Cortex of kidney (tissue), 1 donor: ENCODE data around the gene UBE2I.
"Not testable (repeated sequence)": the region's sequence is repeated elsewhere in the genome, so short reads cannot be mapped to it uniquely, and the experiment has no call there.

Experiments used
- DNase-seq: peaks from one replicate; lab custom pipeline; 2025; lab: John Stamatoyannopoulos, UW

Gene UBE2I

DNA sequence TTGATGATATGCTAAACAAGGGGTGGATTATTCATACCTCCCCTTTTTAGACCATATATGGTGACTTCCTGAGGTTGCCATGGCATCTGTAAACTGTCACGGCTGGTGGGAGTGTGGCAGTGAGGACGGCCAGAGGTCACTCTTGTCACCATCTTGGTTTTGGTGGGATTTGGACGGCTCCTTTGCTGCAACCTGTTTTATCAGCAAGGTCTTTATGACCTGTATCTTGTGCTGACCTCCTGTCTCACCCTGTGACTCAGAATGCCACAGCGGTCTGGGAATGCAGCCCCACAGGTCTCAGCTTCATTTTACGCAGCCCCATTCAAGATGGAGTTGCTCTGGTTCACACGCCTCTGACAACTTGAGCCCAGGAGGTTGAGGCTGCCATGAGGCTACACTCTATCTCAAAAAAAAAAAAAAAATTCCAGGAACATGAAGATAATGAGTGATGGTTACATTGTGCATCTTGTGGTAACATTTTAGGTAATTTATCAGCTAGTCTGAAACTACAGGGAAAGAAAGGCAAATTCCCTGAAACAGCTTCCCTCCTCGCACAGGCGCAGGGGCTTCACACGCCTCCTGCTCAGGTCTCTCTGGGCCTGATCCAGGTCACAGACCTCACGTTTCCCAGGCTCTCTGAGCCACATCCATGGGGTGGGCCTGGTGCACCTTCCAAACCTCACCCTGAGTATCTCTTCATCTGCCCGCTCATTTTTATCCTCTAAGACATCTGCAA lies 15.3 kb upstream of the UBE2I start:
- no peak for DNase-seq

DNA sequence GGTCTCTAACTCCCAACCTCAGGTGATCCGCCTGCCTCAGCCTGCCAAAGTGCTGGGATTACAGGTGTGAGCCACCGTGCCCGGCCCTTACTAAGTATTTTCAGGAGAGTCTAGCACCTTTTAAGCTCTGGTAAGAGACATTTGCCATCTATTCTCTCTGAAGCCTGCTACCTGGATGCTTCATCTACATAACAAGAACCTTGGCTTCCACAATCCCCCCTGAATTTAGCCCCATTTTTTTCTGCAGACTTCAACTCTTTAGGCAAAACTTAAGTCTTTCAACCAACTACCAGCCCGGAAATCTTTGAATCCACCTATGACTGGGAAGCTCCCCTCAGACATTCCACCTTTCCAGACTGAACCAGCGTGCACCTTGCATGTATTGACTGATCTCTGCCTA lies 14.0 kb upstream of the UBE2I start:
- no peak for DNase-seq

GRCh38 chr16:1296688-1297017 lies 12.8 kb upstream of the UBE2I start:
- DNase-seq, result not testable (repeated sequence)

- DNase-seq, result no peak
Measured at GRCh38 chr16:1297018-1297696, 12.3 kb upstream of the UBE2I start.

DNA sequence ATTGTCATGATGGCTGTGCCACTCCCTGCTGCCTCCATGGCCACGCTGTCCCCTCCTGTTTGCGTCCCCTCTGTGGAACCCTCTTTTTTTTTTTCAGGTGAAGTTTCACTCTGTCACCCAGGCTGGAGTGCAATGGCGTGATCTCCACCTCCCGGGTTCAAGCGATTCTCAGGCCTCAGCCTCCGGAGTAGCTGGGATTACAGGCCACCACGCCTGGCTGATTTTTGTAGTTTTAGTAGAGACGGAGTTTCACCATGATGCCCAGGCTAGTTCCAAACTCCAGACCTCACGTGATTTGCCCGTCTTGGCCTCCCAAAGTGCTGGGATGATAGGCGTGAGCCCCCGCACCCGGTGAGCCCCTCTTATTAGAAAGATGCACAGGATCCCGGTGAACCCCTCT lies 11.0 kb upstream of the UBE2I start:
- DNase-seq, result no peak

GRCh38 chr16:1299012-1299867 lies 10.2 kb upstream of the UBE2I start:
- no peak for DNase-seq

GRCh38 chr16:1299868-1300203 lies 9.6 kb upstream of the UBE2I start:
- no peak for DNase-seq

GRCh38 chr16:1300664-1301476 lies 8.6 kb upstream of the UBE2I start:
- DNase-seq, result no peak

- no peak for DNase-seq
Measured at GRCh38 chr16:1301562-1301961, 7.9 kb upstream of the UBE2I start.

DNA sequence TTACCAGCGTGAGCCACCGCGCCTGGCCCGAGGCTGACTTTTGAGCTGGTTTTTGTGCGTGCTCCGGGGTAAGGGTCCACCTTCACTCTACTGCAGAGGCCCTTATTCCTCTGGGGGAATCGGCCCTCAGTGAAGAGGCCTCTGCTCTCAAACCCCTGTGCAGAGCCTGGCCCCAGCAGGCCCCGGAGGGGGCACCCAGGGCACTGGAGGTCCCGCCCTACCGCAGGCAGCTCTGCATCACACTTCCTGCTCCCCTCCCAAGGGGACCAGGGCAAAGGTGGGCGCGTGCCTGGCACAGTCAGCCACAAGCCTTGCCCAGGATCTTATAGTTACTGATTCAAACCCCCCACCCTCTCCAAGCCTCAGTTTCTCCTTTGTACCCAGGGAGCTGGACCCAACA lies 3.6 kb upstream of the UBE2I start:
- DNase-seq, result no peak

DNA sequence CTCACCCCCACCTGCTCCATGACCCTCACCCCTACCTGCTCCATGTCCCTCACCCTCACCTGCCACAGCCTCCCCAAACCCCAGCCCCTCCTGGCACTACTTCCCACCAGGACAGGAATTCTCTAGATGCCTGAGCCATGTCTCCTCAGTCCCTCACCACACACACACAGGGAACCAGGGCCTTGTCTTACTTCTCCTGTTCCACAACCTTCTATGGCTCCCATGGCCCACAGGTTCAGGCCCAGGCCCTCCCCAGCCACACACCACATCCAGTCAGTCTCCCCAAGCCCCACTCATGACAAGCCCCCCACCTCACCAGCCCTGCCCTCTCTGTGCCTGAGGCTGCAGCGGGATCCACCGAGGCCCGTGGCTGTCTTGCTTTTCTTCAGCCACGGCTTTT lies 3.1 kb upstream of the UBE2I start:
- no peak for DNase-seq

DNA sequence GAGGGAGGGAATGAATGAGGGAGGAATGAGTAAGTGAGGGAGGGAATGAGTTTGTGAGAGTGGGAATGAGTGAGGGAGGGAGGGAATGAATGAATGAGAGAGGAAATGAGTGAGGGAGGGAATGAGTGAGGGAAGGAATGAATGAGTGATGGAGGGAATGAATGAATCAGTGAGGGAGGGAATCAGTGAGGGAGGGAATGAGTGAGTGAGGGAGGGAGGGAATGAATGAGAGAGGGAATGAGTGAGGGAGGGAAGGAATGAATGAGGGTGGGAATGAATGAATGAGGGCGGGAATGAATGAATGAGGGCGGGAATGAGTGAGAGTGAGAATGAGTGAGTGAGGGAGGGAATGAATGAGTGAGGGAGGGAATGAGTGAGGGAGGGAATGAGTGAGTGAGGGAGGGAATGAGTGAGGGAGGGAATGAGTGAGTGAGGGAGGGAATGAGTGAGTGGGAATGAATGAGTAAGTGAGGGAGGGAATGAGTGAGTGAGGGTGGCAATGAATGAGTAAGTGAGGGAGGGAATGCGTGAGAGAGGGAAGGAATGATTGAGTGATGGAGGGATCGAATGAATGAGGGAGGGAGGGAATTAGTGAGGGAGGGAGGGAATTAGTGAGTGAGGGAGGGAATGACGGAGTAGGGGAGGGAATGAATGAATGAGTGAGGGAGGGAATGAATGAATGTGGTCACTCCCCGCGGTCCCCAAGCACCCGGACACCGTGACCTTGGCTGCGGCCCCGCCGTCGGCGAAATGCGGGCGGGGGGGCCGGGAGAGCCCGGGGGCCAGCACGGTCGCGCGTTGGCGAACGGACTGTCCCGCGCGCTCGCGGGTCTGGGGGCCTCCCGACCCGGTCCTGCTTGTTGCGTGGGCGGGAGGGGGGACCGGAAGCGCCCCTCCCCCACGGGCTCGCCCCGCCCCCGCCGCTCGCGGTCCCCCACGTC lies 1.1 kb upstream of the UBE2I start:
- DNase-seq, result no peak

DNA sequence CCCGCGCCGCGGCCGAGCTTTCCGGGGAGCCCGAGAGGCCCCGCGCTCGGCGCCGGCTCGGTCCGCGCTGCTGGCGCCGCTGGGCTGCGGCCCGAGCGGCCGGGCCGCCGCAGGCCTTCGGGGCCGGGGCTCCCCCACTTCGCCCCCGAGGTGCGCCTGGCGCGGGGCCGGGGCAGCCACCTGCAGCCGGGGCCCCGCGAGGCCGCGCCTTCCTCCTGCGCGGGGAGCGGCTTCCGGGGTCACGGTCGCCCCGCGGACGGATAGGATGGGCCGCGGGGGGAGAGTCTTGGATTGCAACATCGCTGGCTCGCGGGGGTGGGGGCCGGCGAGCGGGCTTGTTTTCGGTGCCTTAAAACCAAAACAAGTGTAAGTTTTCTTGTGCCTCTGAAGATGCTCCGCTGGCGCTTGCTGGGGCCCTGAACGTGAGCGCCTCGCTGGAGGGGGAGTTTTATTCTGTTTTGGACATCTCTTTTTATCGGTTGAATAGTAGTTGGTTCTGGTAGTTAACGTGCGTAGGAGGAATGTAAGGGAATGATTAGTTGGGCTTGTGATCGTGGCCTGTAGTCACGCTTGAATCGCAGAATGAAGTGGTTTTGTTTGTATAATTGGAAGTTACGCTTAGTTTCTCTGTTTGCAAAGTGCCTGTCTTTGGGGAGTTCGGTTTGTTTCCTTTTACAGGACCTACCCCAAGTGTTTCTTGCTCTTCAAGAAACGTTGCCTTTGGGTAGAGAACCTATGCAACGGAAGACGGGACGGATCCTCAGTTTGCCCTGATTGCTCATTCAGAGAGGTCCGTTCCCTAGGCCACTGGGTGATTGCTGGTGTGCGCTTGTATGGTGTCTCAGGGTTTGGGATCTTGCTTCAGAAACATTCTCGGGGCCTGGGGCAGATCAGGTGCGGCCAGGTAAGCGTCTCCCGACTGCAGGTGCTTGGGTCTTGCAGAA lies 724 bp downstream of the UBE2I start:
- DNase-seq, result no peak

DNA sequence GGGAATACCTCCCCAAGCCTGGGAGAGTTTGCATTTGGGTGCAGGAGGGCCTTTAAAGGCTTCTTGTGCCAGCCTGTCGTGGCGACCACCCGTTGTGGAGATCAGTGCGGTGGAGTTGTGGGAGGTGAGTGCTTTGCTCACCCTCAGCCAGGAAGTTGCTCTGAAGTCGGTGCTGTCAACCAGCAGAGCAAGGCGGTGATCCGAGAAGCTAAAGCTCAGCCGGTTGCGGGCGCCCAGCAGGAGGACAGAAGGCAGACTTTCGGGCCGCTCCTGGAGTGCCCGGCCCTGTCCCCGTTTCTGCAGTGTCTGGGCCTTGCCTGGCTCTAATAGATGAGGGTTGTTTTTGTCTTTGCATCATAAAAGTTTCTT lies 1.4 kb downstream of the UBE2I start:
- no peak for DNase-seq

GRCh38 chr16:1311212-1311737 lies 1.8 kb downstream of the UBE2I start:
- DNase-seq, result no peak

DNA sequence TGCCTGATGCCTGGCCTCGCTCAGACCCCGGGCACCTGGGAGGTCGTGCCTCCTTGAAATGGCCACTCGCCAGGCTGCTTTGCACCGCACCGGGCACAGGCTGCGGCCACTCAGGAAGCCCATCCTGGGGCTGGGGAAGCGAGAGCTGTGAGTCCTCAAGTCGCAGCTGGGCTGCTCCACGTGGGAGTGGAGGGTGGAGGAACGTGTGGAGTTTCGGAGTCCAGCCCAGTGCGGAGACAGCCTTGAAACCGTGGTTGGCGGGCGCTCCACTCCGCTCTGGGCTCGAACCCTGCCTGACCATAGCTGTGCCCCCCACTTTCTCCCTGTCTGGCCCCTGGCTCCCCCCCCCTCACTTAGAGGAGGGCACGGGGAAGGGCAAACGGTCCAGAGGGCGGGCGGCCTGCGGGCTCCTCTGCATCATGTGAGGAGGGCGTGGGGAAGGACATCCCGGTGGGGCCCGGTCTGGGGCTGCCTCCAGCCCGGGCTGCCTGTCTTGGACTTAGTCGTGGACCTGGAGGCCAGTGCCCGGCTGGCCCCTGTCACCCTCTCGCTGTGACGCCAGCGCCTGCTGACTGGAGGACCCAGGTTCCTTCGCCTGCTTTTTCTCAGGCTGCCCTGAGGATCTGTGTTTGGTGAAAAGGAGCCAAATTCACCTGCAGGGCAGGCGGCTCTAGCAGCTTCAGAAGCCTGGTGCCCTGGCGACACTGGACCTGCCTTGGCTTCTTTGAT lies 2.5 kb downstream of the UBE2I start:
- no peak for DNase-seq

- DNase-seq, result no peak
Measured at GRCh38 chr16:1312467-1312816, 3.0 kb downstream of the UBE2I start.

GRCh38 chr16:1312903-1313302 lies 3.5 kb downstream of the UBE2I start:
- DNase-seq, result no peak

- no peak for DNase-seq
Measured at GRCh38 chr16:1313721-1314369, 4.4 kb downstream of the UBE2I start.
